Left forelimb (tissue), 1 donor: Measurements from ENCODE around the gene MRPL2.
A peak's percentile ranks its signal among the peaks of the same experiment; 100 is the strongest.

Experiments used
- DNase-seq: peaks from one replicate; pipeline ENCODE4 v3.0.0-alpha.2; 2018; ENCODE audit warnings: low spot score

MRPL2 gene

DNA sequence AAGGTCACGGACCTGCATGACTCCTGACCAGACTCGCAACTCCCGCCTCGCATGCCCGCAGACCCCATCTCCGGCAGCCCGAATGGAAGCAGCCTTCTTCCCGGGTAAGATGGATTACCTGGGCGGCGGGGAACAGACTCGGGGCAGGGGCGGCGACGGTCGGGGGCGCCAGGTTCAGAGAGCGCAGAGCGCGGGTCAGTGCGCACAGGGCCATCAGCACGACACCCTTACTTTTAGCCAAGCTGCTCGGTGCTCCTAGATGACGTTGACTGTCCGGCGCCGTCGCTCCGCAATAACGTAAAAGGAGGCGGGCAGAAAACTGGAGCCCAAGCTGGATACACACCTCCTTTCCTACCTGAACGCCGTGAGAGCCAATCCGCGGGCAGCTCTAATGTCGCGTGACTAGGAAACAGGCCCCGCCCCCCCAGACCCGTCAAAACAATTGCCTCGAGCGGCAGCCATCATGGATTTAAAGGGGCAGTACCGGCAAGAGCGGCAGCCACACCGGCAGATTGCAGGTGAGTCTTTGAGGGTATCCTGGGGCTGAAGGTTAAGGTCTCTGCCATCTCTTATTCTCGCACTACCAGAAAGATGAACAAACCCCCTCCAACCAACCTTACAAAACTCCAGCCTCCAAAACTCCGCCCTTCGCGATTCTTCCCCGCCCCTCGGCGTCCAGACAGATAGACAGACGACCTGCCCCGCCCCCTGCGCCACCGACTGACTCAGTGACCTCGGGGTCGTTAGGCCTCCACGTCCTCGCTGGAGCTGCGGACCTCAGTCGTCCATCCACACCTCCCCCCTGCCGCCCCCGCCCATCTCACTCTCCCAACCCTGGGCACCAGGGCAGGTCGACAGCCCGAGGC, at the start of gene MRPL2, which contains the start of gene KLC4:
MRPL2 (minus strand) TSS at position 267 of the 866 bp plus-strand sequence; CDS start at position 214, 53 bp downstream.
KLC4 (plus strand) TSS at position 464 of the 866 bp plus-strand sequence. CDS start 1,705 bp downstream, outside the sequence.
- peak; percentile 99 for DNase-seq

DNA sequence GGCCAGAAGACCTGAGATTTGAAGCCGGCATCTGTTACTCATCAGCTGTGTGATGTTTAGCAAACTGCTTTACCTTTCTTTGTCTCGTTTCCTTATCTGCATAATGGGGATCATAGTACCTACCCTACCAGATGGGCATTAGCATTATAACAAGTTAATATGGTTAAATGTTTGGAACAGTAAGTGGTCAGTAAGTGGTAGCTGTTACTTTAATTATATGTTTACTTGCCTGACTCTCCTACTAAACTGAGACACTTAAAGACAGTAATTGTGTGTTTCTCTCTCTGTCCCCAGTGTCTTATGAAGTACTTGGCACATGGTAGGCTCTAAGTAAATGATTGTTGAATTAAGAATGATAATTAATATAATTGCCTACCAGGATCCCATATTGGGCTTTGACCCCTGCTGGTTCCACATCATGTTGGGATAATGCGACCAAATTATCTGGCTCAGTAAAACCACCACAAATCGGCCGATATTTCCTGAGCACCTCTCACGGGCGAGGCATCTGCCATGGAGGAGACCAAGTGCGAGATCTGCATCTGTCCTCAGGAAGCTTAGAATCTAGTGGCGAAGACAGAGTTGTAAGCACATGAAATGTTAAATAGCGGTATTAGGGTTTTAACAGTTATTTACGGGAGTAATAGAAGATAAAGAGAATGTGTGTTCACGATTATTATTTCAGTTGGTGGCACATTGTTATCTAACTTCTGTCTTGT, 48.3 kb upstream of the MRPL2 start:
- no peak for DNase-seq

- DNase-seq = no peak
These were observed 46.4 kb upstream of the MRPL2 start for GRCh38 chr6:43105538-43106222.

DNA sequence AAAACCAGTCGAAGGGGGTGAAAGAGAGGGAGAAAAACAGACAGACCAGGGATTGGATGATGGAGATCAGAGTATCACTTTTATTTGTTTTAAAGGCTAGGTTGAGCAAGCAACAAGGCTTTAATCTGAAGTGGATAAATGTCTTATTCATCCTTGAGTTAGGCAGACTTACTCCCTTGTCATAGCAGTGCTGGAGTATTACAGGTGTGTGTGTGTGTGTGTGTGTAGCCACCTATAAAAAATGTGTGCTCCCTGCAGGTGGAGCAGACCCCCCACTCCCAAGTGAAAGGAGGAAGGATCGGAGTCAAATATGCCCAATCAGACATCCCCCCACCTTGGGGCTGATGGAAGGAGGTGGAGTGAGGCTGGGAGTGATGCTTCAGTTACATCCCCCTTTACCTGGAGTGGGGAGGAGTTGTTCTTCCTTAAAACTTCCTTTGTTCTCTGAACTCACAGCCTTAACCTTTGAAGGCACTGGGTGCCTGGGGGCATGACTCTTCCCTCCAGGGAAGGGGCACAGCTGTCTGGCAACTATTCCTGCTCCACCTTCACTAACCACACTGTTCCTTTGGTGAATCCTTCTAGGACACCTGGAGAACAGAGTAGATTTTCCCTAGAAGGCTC, 44.1 kb upstream of the MRPL2 start:
- no peak for DNase-seq

GRCh38 chr6:43101497-43101896, 42.3 kb upstream of the MRPL2 start:
- no peak for DNase-seq

DNA sequence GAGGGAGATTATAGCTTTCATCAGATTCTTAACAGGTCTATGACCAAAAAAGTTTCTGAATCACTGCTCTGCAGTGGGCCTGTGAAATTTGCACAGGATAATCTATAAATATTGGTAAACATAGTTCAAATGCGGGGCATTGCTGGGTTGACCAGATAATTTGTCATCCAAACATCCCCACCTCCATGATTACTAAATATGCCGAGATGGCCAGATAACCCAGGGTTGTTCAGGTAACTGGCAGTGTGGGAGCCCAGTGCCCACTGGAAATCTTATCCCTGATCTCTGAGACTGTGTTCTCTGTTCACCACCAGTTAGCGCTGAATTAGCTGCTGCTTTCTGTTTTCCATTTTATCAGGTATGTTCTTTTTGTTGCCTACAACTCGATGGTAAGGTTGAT, 38.3 kb upstream of the MRPL2 start:
- DNase-seq = no peak

DNA sequence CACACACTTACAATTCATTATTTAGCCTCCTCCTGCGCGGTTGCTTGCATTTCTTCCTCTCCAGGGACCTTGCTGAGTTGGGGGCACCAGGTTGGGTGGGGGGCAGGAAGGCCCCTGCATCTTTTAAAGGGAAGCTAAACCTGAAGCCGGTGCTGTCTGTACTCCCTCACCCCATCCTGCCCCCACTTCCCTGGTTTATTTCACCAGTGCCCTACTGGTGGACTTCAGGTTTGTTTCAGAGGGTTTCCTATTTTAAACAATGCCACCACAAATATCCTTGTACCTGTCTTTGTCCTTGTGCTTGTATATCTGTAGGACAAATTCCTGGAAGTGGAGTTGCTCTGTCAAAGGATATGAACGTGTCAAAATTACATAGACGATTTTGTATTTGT, 37.9 kb upstream of the MRPL2 start:
- DNase-seq = no peak

GRCh38 chr6:43096451-43097097, 37.3 kb upstream of the MRPL2 start:
- no peak for DNase-seq

DNA sequence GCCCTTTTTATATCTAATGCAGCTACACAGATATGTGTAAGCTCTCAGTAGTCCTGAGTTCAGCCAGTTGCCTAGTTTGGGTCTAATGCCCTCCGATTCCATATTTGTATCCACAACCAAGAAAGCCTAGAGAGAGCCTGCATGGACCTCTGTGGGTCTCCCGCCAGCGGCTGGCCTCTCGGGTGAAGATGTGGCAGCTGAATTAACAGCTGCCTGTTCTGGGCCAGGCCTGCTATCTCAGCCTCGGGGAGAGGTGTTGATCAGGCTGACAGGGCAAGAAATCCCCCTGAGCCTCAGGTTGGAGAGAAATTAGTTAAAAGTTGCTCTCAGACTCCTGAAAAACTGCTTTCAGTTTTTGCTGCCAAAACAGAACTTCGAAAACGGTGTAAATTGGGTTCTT, 36.7 kb upstream of the MRPL2 start:
- no peak for DNase-seq

DNA sequence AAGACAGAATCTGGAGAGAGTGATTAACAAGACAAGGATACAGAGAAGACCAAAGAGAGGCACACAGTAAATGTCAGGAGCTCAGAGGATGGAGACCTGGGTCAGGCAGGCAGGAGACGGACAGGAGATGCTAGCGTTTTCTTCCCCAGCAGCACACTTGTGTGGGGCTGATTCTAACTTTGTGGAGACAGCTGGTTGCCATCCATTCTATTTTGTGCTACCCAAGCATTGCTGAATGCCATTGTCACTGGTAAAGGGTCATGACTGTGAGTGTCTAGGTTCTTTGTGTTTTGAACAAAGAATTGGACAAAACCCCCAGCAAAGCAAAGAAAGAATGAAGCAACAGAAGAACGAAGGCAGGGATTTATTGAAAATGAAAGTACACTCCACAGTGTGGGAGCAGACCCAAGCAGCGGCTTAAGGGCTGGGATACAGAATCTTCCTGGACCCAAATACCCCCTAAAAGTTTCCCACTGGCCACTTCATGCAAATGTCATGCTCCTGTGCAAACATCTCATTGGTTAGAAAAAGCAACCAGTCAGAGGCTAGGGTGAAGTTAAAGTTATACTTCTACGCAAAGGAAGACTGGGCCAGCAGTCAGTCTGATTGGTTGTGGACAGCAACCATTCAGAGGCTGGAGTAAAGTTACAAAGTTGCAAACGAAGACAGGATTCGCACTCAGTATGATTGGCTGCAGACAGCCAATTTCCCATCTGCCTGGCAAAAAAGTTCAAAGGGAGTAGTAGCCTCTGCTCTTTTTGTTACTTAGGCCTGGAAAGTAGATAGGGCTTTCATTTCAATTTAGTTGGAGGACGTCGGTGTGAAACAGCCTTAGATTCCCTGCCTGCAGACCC, 34.4 kb upstream of the MRPL2 start:
- DNase-seq = no peak

DNA sequence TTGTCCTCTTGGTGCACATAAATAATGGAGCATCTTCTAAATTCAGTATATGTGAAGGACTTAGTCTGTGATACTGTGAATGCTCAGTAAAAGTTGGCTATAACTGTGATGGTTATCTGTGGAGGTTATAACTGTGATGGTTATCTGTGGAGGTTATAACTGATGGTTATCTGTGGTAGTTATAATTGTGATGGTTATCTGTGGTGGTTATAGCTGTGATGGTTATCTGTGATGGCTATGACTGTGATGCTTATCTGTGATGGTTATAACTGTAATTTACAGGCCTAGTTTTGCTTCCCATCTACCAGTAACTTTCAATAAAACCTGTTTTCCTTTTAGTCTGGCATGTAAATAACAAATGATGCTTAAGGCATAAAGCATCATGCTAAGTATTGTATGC, 33.4 kb upstream of the MRPL2 start:
- DNase-seq = no peak

DNA sequence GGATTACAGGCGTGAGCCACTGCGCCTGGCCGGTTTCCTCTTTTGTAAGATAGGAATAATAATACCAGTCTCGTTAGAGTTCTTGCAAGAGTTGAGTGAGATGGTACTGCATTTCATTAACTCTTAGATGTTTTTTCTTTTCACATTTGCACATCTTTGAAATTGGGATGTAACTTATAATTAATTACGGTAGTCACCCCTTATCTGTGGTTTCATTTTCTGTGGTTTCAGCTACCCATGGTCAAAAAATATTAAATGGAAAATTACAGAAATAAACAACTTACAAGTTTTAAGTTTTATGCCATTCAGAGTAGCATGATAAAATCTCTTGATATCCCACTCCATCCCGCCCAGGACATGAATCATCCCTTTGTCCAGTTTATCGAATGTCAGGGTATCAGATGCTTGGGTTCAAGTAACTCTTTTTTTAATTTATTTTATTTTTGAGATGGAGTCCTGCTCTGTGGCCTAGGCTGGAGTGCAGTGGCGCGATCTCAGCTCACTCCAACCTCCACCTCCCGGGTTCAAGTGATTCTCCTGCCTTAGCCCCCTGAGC, 32.3 kb upstream of the MRPL2 start:
- DNase-seq = no peak

- DNase-seq = no peak
These were observed 31.8 kb upstream of the MRPL2 start for GRCh38 chr6:43091020-43091419.

DNA sequence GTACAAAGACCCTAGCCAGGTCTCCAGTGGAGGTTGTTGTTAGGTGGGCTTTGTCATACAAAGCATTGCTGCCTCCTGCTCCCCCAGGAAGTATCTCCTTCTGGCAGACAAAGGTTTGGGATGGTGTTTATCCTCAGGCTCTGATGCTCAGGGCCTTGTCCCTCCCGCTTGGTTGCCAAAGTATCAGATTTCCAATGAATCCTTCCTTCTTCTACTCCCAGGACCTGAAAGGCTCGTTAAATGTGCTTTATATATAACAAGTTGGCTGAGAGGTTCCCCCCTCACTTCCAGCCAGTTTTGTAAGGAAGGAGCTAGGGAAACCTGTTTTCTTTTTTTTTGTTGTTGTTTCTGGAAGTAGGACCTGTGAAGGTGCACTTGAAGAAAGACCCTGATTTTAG, 31.3 kb upstream of the MRPL2 start:
- DNase-seq = no peak

GRCh38 chr6:43089874-43090558, 30.8 kb upstream of the MRPL2 start:
- no peak for DNase-seq

- no peak for DNase-seq
These were observed 30.2 kb upstream of the MRPL2 start for GRCh38 chr6:43089467-43089866.

- no peak for DNase-seq
These were observed 29.4 kb upstream of the MRPL2 start for GRCh38 chr6:43088654-43089056.

DNA sequence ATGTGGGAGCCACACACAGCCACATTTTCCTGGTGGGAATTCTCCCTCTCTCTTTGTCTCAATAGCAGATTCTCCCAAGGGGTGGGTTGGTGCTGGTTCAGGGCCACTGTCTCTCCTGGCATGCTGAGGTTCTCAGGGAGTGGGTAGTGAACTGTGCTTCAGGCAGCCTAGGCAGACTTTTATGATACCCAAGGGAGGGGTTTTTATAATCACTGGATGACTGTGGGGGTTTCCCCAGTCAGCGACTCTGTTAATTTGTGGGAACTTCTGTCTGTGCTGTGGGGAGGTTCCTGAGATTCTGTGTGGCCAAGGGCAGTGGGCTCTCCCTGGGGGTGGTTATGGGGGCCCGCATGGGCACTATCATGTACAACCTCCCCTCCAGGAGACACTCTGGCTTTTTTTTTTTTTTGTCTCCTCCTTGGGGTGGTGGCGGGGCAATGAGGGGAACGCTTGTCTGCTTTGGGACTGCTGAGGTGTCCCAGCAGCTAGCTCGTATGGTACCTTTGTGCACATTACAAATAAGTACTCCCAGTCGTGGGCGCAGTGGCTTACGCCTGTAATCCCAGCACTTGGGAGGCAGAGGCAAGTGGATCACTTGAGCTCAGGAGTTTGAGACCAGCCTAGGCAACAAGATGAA, 26.9 kb upstream of the MRPL2 start:
- no peak for DNase-seq
